Uterus (tissue), 4 donors: ENCODE results near the gene SERPIND1. TPM values are rescaled to one million over a fixed set of nuclear protein-coding genes. Genes with fewer than 3 reads are reported as not detected.

ENCODE experiments used
- DNase-seq, 2 donors: peaks; one replicate each; pipeline ENCODE4 v3.0.0-alpha.2; 2019 to 2020
- H3K27ac ChIP-seq, 2 donors: fragments of 200-600 bp; sonication (generic); 1 replicate in 1 of 2; 2 replicates in 1 of 2; pipeline ENCODE4 v1.5.1; 2016 to 2018
- H3K27me3 ChIP-seq, 2 donors: fragments of 200-600 bp; sonication (generic); one replicate each; pipeline ENCODE4 v1.5.1; 2018 to 2019; ENCODE audit warnings: control low read depth in 1 of 2
- H3K36me3 ChIP-seq, 2 donors: fragments of 200-600 bp; sonication (generic); one replicate each; pipeline ENCODE4 v1.5.1; 2019; ENCODE audit warnings: control low read depth in 1 of 2
- H3K4me1 ChIP-seq, 2 donors: fragments of 200-600 bp; sonication (generic); one replicate each; pipeline ENCODE4 v1.5.1; 2018 to 2019; ENCODE audit warnings: control low read depth in 1 of 2
- H3K4me3 ChIP-seq, 2 donors: fragments of 200-600 bp; sonication (generic); 1 replicate in 1 of 2; 2 replicates in 1 of 2; pipeline ENCODE4 v1.5.1; 2018 to 2019; ENCODE audit warnings: mild to moderate bottlenecking in 1 of 2
- H3K9me3 ChIP-seq, 2 donors: fragments of 200-600 bp; sonication (generic); one replicate each; pipeline ENCODE4 v1.5.1; 2019; ENCODE audit warnings: control low read depth in 1 of 2
- CTCF ChIP-seq, 4 experiments: fragments of 200-600 bp in 2 of 4; fragments of 450-650 bp in 2 of 4; sonication (generic) in 2 of 4; IDR thresholded peaks; one replicate each; pipeline ENCODE4 v1.5.1; 2016 to 2019; ENCODE audit warnings: antibody characterized with exemption in 4 of 4, mild to moderate bottlenecking in 2 of 4, moderate library complexity in 1 of 4
- POLR2A ChIP-seq, 2 donors: fragments of 450-650 bp; IDR thresholded peaks; one replicate each; pipeline ENCODE4 v1.6.1; 2016; ENCODE audit warnings: antibody characterized with exemption in 2 of 2, mild to moderate bottlenecking in 1 of 2, moderate library complexity in 1 of 2
- intact Hi-C: fragments of 100-400 bp; cut with DNase I; formaldehyde crosslinking; loops from one replicate; pipeline ENCODE4 v1.15.1; 2023; ENCODE audit warnings: low total_unique reads
- total RNA-seq, 4 donors: library from RNA; depleted of rRNA in 3 of 4; stranded (reverse); fragments of >200 nt in 3 of 4; gene quantifications; one replicate each; pipeline versions ENCODE4 v1.1.0 to v1.2.4, GENCODE V29; 2014 to 2023
- donor health status: DM: yes; HTN: yes; CAD: no.

The SERPIND1 gene
- total RNA-seq, 4 donors from 2014 or later, result 1.0 to 4.5 TPM; not detected in 2

- no peak for DNase-seq
- Histone ChIP-seq H3K4me3 (no peak overlapping the region), H3K36me3 (no peaks in the 10 kb centered on the region), H3K9me3 (no peaks in the 10 kb centered on the region), H3K4me1 (no peaks in the 10 kb centered on the region), H3K27me3 (no peaks in the 10 kb centered on the region), H3K27ac (peak overlapping the region; percentile 68 to 84)
- no peak for TF ChIP-seq CTCF (IDR thresholded peaks at IDR 0.05)
- TF ChIP-seq POLR2A (IDR thresholded peaks at IDR 0.05), result no peak
- intact Hi-C loops, result no loop called here
Measured at GRCh38 chr22:20779818-20780158, 5.9 kb downstream of the SERPIND1 start.

DNA sequence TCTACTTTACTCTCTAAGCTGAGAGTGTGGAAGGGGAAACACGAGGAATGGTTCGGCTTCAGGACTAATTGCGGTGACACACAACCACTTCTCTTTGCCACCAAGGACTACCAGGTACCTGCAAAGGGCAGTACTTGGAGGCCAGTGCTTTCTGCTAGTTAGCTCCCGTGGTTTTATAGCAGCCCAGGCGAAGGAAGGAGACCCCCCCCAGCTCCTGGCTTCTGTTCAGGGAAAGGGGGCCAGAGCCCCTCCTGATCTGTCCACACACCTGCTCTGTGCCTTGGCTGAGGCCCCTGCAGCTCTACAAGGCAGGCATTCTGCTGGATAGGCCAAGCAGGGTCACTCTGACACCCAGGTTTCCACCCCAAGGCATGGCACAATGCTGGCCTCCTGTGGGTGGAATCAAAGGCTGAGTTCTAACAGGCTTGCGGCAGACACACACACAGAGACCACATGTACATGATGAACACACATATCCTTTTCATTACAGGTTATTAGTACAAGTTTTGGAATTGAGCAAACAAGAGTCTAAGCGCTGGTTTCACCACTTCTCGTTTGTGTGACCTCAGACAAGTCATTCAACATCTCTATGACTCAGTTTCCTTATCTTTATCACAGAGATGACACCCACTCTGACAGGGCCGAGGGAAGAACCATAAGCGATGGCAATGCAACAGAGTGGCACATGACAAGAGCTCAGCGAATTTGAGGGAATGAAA is 7.5 kb downstream of the SERPIND1 start:
- Histone ChIP-seq H3K4me3 (no peak overlapping the region), H3K27me3 (no peaks in the 10 kb centered on the region), H3K9me3 (no peaks in the 10 kb centered on the region), H3K4me1 (no peaks in the 10 kb centered on the region), H3K36me3 (no peaks in the 10 kb centered on the region), H3K27ac (peak overlapping the region in 1 of 2 donors; percentile 7)
- no peak for DNase-seq
- intact Hi-C loops, result no loop called here
- TF ChIP-seq CTCF (IDR thresholded peaks at IDR 0.05) (no peak), POLR2A (IDR thresholded peaks at IDR 0.05) (no peak)

GRCh38 chr22:20782083-20782482 is 8.2 kb downstream of the SERPIND1 start:
- no peak overlapping the region for H3K4me3 ChIP-seq
- H3K4me1 ChIP-seq, result no peaks in the 10 kb centered on the region
- no peak for DNase-seq
- H3K27ac ChIP-seq, result no peak overlapping the region
- intact Hi-C loops, result no loop called here
- H3K36me3 ChIP-seq, result no peaks in the 10 kb centered on the region
- H3K9me3 ChIP-seq, result no peaks in the 10 kb centered on the region
- TF ChIP-seq CTCF (IDR thresholded peaks at IDR 0.05) (no peak), POLR2A (IDR thresholded peaks at IDR 0.05) (no peak)
- no peaks in the 10 kb centered on the region for H3K27me3 ChIP-seq

GRCh38 chr22:20782596-20783299 is 8.8 kb downstream of the SERPIND1 start:
- no peaks in the 10 kb centered on the region for H3K27me3 ChIP-seq
- no peak for DNase-seq
- no peak overlapping the region for H3K4me3 ChIP-seq
- H3K27ac ChIP-seq, result no peak overlapping the region
- no peaks in the 10 kb centered on the region for H3K4me1 ChIP-seq
- H3K36me3 ChIP-seq, result no peaks in the 10 kb centered on the region
- no peaks in the 10 kb centered on the region for H3K9me3 ChIP-seq
- intact Hi-C loops, result no loop called here
- TF ChIP-seq CTCF (IDR thresholded peaks at IDR 0.05), result no peak
- TF ChIP-seq POLR2A (IDR thresholded peaks at IDR 0.05), result no peak

DNA sequence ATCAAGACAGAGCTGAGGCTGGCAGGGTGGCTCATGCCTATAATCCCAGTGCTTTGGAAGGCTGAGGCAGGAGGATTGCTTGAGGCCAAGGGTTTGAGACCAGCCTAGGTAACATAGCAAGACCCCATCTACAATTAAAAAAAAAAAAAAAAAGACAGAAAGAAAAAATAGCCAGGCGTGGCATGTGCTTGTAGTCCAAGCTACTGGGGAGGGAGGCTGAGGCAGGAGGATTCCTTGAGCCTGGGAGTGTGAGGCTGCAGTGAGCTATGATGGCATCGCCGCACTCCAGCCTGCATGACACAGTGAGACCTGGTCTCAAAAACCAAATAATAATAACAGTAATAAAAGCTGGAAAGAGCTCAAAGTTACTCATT is 9.4 kb downstream of the SERPIND1 start:
- H3K9me3 ChIP-seq, result no peaks in the 10 kb centered on the region
- H3K36me3 ChIP-seq, result no peaks in the 10 kb centered on the region
- no peak for DNase-seq
- no peaks in the 10 kb centered on the region for H3K4me1 ChIP-seq
- no peak overlapping the region for H3K4me3 ChIP-seq
- no peaks in the 10 kb centered on the region for H3K27me3 ChIP-seq
- TF ChIP-seq CTCF (IDR thresholded peaks at IDR 0.05) (no peak), POLR2A (IDR thresholded peaks at IDR 0.05) (no peak)
- intact Hi-C loops, result no loop called here
- no peak overlapping the region for H3K27ac ChIP-seq
